Placental pericyte (primary cell): ENCODE data around the gene NT5DC1. TPM values are rescaled to one million over a fixed set of nuclear protein-coding genes. Genes with fewer than 3 reads are reported as not detected.

Source experiments
- total RNA-seq: library from RNA; depleted of rRNA; stranded (reverse); fragments of >200 nt; gene quantifications from 2 replicates; pipeline ENCODE4 v1.2.3, GENCODE V29; 2012

NT5DC1 gene
- 5.5 and 6.7 TPM in 2 replicates for total RNA-seq

GRCh38 chr6:116100419-116101301 lies at the start of gene NT5DC1:
TSS of gene NT5DC1 (plus strand) at chr6:116100853. CDS start at chr6:116100931, 78 bp downstream.

GRCh38 chr6:116060572-116061283 lies 39.9 kb upstream of the NT5DC1 start, which contains the start of gene FRK:
TSS of gene FRK (minus strand) at chr6:116060891. CDS start at chr6:116060311, 580 bp downstream.

GRCh38 chr6:116126032-116126431 lies 25.4 kb downstream of the NT5DC1 start, which contains the start of gene COL10A1:
TSS of gene COL10A1 (minus strand) at chr6:116126132. CDS start at chr6:116125492, 640 bp downstream.

GRCh38 chr6:116253505-116254296 lies 153.0 kb downstream of the NT5DC1 start, which contains the start of gene TSPYL4:
TSS of gene TSPYL4 (minus strand) at chr6:116254075. CDS start at chr6:116254008, 67 bp downstream.

GRCh38 chr6:116279232-116280160 lies 178.8 kb downstream of the NT5DC1 start, which contains the start of gene TSPYL1:
TSS of gene TSPYL1 (minus strand) at chr6:116279930. CDS start at chr6:116279830, 100 bp downstream.

Other genes starting within 250 kb of the NT5DC1 start
- 0.29 and 0.44 TPM in 2 replicates for gene FRK, start 40.0 kb upstream of the NT5DC1 start, total RNA-seq
- gene COL10A1, start 25.3 kb downstream of the NT5DC1 start, total RNA-seq: 106 TPM in 1 of 2 replicates, not detected in the other
- 6.8 and 20.3 TPM in 2 replicates for gene TSPYL4, start 153.2 kb downstream of the NT5DC1 start, total RNA-seq
- gene TSPYL1, start 179.1 kb downstream of the NT5DC1 start, total RNA-seq: 54.1 and 87.8 TPM in 2 replicates